ENCODE measurements around the gene TLCD1. TPM values are rescaled to one million over a fixed set of nuclear protein-coding genes. Genes with fewer than 3 reads are reported as not detected.
A peak's percentile ranks its signal among the peaks of the same experiment; 100 is the strongest.

The TLCD1 gene
- total and polyA plus RNA-seq, 8 donors = 5.7 to 20.7 (median 8.4) TPM

DNA sequence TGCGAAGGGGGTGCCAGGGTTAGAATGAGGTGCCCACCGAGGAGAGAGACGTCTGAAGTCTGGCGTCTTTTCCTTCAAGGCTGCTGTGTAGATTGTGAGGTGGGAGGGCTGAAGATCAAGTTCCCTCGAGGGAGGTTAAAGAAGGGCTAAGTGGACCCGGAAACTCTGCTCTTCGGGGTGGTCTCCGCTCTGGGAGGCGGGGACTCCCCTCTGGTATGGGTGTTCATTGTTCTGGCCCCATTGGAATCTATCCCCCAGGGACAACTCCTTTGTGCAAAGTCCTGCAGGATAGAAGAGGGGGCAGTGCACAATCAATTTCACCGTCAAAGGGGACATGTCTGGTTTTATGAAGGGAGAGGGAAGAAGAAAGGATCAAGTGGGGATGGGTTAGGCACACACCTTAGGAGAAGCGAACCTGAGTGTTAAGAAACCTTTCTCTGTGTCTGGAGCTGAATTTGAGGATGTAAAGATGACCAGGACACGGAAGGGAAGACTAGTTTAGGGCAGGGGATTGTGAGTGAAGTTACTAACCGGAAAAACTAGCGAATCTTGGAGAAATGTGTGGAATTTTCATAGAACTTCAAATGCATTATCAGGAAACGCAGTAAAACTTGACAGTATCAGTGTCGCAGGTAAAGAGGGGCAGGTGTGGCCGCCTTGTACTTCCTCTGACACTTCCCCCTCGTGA lies 7.6 kb downstream of the TLCD1 start:
- TF ChIP-seq, protein P1, sequence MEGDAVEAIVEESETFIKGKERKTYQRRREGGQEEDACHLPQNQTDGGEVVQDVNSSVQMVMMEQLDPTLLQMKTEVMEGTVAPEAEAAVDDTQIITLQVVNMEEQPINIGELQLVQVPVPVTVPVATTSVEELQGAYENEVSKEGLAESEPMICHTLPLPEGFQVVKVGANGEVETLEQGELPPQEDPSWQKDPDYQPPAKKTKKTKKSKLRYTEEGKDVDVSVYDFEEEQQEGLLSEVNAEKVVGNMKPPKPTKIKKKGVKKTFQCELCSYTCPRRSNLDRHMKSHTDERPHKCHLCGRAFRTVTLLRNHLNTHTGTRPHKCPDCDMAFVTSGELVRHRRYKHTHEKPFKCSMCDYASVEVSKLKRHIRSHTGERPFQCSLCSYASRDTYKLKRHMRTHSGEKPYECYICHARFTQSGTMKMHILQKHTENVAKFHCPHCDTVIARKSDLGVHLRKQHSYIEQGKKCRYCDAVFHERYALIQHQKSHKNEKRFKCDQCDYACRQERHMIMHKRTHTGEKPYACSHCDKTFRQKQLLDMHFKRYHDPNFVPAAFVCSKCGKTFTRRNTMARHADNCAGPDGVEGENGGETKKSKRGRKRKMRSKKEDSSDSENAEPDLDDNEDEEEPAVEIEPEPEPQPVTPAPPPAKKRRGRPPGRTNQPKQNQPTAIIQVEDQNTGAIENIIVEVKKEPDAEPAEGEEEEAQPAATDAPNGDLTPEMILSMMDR (IDR thresholded peaks at IDR 0.05) = no peak
- H3K27ac ChIP-seq = peak overlapping the region; percentile 79 to 86
- peak overlapping the region; percentile 65 to 96 for H3K4me3 ChIP-seq
- ATAC-seq (no peak), DNase-seq (peak in 2 of 4 donors; percentile 69 to 71)
- H3K27me3 ChIP-seq = peaks cover 0 to 19% of the 10 kb centered on the region in 2 donors
- peaks cover 0 to 49% of the 10 kb centered on the region in 2 donors for H3K36me3 ChIP-seq
- H3K9me3 ChIP-seq = no peaks in the 10 kb centered on the region
- intact Hi-C loops (cut with DNase I) = no loop called here
- H3K4me1 ChIP-seq = peaks cover 40 to 74% of the 10 kb centered on the region in 2 donors

DNA sequence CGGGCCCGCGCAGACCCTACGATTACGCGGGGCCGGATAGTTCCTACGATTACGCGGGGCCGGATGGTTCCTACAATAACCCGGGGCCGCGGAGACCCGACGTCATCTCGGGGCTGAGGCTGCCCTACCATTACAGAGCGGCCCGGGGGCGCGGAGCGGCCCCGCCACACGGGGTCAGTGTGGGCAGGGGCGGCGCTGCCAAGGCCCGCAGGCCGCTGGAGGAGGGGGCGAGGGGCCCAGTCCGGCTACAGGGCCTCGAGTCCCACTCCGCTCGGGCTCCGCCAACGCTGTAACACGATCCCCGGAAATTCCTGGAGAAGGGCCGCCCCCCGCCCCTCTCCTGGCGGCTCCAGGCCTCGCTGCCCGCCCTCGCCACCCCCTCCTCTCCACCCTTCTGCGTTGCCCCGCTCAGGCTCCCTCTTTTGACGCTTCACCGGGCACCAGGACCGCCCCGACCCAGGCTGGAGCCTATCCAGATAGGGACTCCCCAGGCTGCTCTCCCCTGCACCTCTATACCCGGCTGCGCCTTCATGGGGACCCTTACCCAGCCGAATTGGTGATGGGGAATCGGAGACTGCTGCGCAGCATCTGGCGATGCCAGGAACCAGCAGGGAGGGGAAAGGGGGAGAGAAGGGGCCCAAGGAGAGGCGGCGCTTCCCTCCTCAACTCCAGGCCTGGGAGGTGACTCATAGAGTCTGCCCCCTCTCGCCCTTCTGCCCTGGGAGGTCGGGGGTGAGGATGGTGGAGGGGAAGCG lies 8.3 kb downstream of the TLCD1 start, which contains the start of gene RAB34:
RAB34 (minus strand) TSS at position 291 of the 755 bp plus-strand sequence. CDS start 602 bp downstream, outside the sequence.
- Histone ChIP-seq H3K9me3 (no peaks in the 10 kb centered on the region), H3K4me3 (peak within 1 kb of the TSS; percentile 65 to 96), H3K36me3 (peaks cover 0 to 45% of the 10 kb centered on the region in 2 donors), H3K27me3 (peaks cover 0 to 19% of the 10 kb centered on the region in 2 donors), H3K27ac (peak within 1 kb of the TSS; percentile 79 to 86), H3K4me1 (peaks cover 36 to 67% of the 10 kb centered on the region in 2 donors)
- TF ChIP-seq, protein P1 (IDR thresholded peaks at IDR 0.05) = no peak
- intact Hi-C loops (cut with DNase I) = no loop called here
- DNase-seq (peak; percentile 85 to 95 (median 90)), ATAC-seq (peak; percentile 63)

DNA sequence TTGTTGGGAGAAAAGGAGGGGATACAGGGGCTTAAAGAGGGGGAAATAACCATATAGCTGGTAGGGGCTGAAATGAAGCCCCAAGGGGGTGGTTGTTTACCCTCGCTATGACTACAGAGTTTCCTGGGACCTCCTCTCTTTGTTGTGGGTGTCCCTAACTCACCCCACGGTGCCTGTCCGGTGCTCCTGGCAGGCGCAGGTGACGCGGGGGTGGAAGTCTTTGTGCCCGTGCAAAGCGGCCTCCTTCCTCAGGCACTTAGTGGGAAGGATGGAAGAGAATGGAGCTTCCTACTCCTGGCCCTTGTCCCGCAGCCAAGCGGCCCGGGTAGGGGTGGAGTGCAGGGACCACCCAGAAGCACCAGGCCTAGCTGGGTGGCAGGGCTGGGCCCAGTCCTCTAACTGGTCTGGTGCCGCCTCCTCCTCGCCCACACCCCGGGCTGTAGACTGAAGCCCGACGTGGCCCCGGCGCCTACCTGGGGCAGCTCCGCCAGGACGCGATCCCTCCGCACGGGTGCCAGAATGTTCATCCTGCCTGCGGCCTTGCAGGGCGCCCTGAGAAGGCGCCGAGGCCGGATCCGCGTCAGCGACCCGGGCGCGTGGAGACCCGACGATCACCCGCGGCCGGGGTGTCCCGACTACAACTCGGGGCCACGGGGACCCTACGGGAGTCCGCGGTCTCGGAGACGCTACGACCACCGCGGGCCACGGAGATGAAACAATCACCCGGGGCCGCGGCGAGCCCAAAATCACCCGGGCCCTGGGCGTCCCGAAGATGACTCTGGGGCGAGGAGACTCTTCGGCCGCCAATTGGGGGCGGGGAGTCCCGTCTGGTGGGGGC lies 9.1 kb downstream of the TLCD1 start:
- TF ChIP-seq, protein P1 (IDR thresholded peaks at IDR 0.05) = no peak
- ATAC-seq (peak; percentile 1), DNase-seq (peak in 3 of 4 donors; percentile 53 to 84 (median 56))
- H3K4me3 ChIP-seq = peak overlapping the region; percentile 65 to 96
- H3K4me1 ChIP-seq = peaks cover 28 to 65% of the 10 kb centered on the region in 2 donors
- H3K9me3 ChIP-seq = no peaks in the 10 kb centered on the region
- peaks cover 0 to 19% of the 10 kb centered on the region in 2 donors for H3K27me3 ChIP-seq
- peaks cover 0 to 37% of the 10 kb centered on the region in 2 donors for H3K36me3 ChIP-seq
- peak overlapping the region; percentile 79 to 86 for H3K27ac ChIP-seq
- intact Hi-C loops (cut with DNase I) = no loop called here

DNA sequence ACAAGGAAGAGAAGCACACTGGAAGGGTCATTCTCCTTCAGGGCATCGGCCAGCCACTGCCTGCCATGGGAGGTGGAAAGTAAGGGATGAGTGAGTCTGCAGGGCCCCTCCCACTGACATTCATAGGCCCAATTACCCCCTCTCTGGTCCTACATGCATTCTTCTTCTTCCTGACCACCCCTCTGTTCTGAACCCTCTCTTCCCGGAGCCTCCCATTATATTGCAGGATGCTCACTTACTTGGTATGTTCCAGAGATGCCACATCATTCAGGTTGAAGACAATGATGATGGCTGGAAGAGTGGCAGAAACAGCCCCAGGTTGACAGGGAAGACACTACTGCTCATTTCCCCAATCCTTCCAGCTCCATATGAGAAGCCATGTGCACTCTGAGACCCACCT lies 10.8 kb downstream of the TLCD1 start:
- Histone ChIP-seq H3K4me3 (no peak overlapping the region), H3K4me1 (peaks cover 21 to 60% of the 10 kb centered on the region in 2 donors), H3K27me3 (peaks cover 0 to 19% of the 10 kb centered on the region in 2 donors), H3K36me3 (peaks cover 0 to 25% of the 10 kb centered on the region in 2 donors), H3K27ac (no peak overlapping the region), H3K9me3 (no peaks in the 10 kb centered on the region)
- ATAC-seq (no peak), DNase-seq (no peak)
- intact Hi-C loops (cut with DNase I) = no loop called here
- TF ChIP-seq, protein P1 (IDR thresholded peaks at IDR 0.05) = no peak
